Activated CD8-positive, alpha-beta memory T cell treated with anti-CD3 and anti-CD28 coated beads for 4 hours (primary cell): ENCODE data around the gene XYLT2.
"Not testable (repeated sequence)": the region's sequence is repeated elsewhere in the genome, so short reads cannot be mapped to it uniquely, and the experiment has no call there.

Experiments used
- DNase-seq, 2 donors: peaks; one replicate each; pipeline ENCODE4 v3.0.0-alpha.2; 2020; ENCODE audit warnings: low read depth in 2 of 2

The XYLT2 gene

GRCh38 chr17:50389534-50389933 lies 43.6 kb downstream of the XYLT2 start:
- DNase-seq = no peak

- DNase-seq = no peak
Observed at GRCh38 chr17:50392621-50393020, 46.7 kb downstream of the XYLT2 start.

GRCh38 chr17:50393700-50394099 lies 47.8 kb downstream of the XYLT2 start:
- no peak for DNase-seq

- no peak for DNase-seq
Observed at GRCh38 chr17:50394711-50395110, 48.8 kb downstream of the XYLT2 start.

GRCh38 chr17:50396261-50397110 lies 50.6 kb downstream of the XYLT2 start:
- no peak for DNase-seq

GRCh38 chr17:50397111-50397918 lies 51.4 kb downstream of the XYLT2 start, which contains the start of gene LRRC59:
Gene LRRC59, minus strand, starts transcription at chr17:50397523. Its CDS starts 206 bp downstream, at chr17:50397317.
- peak; percentile 79 to 88 for DNase-seq

GRCh38 chr17:50397919-50398285 lies 52.0 kb downstream of the XYLT2 start:
- no peak for DNase-seq

GRCh38 chr17:50398672-50399071 lies 52.7 kb downstream of the XYLT2 start:
- not testable (repeated sequence) for DNase-seq

GRCh38 chr17:50399591-50399990 lies 53.7 kb downstream of the XYLT2 start:
- not testable (repeated sequence) for DNase-seq

- DNase-seq = not testable (repeated sequence)
Observed at GRCh38 chr17:50405351-50405750, 59.4 kb downstream of the XYLT2 start.

GRCh38 chr17:50406578-50406977 lies 60.7 kb downstream of the XYLT2 start:
- DNase-seq = no peak

GRCh38 chr17:50407921-50408320 lies 62.0 kb downstream of the XYLT2 start:
- DNase-seq = no peak
